Neural progenitor cell (in vitro differentiated cells): ENCODE data around the gene LRP5. TPM values are rescaled to one million over a fixed set of nuclear protein-coding genes. Genes with fewer than 3 reads are reported as not detected.

Experiments
- DNase-seq: peaks from one replicate; pipeline ENCODE4 v3.0.0-alpha.2; 2016; ENCODE audit warnings: low spot score
- H2AFZ ChIP-seq: fragments of 200-600 bp; sonication (generic); replicated peaks from 2 replicates; pipeline ENCODE4 v1.6.1; 2016; ENCODE audit warnings: antibody characterized with exemption
- H3F3A ChIP-seq: fragments of 200-600 bp; sonication (generic); 2 replicates; pipeline ENCODE4 v1.6.1; 2016; ENCODE audit warnings: antibody characterized with exemption, low read depth
- H3K27ac ChIP-seq: fragments of 200-600 bp; sonication (generic); 2 replicates; pipeline ENCODE4 v1.5.1; 2016; ENCODE audit warnings: mild to moderate bottlenecking
- H3K27me3 ChIP-seq: fragments of 200-600 bp; sonication (generic); 2 replicates; pipeline ENCODE4 v1.6.1; 2016; ENCODE audit warnings: mild to moderate bottlenecking, moderate library complexity
- H3K36me3 ChIP-seq: fragments of 200-600 bp; sonication (generic); 2 replicates; pipeline ENCODE4 v1.5.1; 2016
- H3K4me1 ChIP-seq: fragments of 200-600 bp; sonication (generic); 2 replicates; pipeline ENCODE4 v1.6.1; 2016; ENCODE audit warnings: mixed run types
- H3K4me2 ChIP-seq: fragments of 200-600 bp; sonication (generic); 2 replicates; pipeline ENCODE4 v1.6.1; 2016
- H3K4me3 ChIP-seq: fragments of 200-600 bp; sonication (generic); 2 replicates; pipeline ENCODE4 v1.5.1; 2016
- H3K79me2 ChIP-seq: fragments of 200-600 bp; sonication (generic); 2 replicates; pipeline ENCODE4 v1.6.1; 2016; ENCODE audit warnings: low read depth
- H3K9ac ChIP-seq: fragments of 200-600 bp; sonication (generic); 2 replicates; pipeline ENCODE4 v1.6.1; 2016
- H3K9me3 ChIP-seq: fragments of 200-600 bp; sonication (generic); 2 replicates; pipeline ENCODE4 v1.5.1; 2016; ENCODE audit warnings: low read depth
- H4K20me1 ChIP-seq: fragments of 200-600 bp; sonication (generic); 2 replicates; pipeline ENCODE4 v1.6.1; 2016; ENCODE audit warnings: low read depth
- H3K27ac Mint-ChIP-seq: 3 replicates; pipeline ENCODE4 v1.8.0; 2021; ENCODE audit warnings: mixed read lengths
- H3K27me3 Mint-ChIP-seq: 2 replicates; pipeline ENCODE4 v1.8.0; 2022; ENCODE audit warnings: low read depth, mild to moderate bottlenecking, inconsistent platforms, moderate library complexity, mixed read lengths; ENCODE audit not compliant: insufficient read depth
- H3K36me3 Mint-ChIP-seq: 3 replicates; pipeline ENCODE4 v1.8.0; 2021; ENCODE audit warnings: mixed read lengths
- H3K4me1 Mint-ChIP-seq: 3 replicates; pipeline ENCODE4 v1.8.0; 2021; ENCODE audit warnings: mixed read lengths
- H3K4me3 Mint-ChIP-seq: 3 replicates; pipeline ENCODE4 v1.8.0; 2021; ENCODE audit warnings: mild to moderate bottlenecking, moderate library complexity, mixed read lengths
- H3K9me3 Mint-ChIP-seq: 3 replicates; pipeline ENCODE4 v1.8.0; 2020; ENCODE audit warnings: mixed read lengths
- EZH2 ChIP-seq: fragments of 200-600 bp; sonication (generic); IDR thresholded peaks from 2 replicates; pipeline ENCODE4 v1.6.1; 2017; ENCODE audit warnings: antibody characterized with exemption, mild to moderate bottlenecking, moderate library complexity
- EZH2phosphoT487 ChIP-seq: fragments of 200-600 bp; sonication (generic); IDR thresholded peaks from 2 replicates; pipeline ENCODE4 v1.6.1; 2017; ENCODE audit warnings: antibody characterized with exemption
- total RNA-seq: library from RNA; depleted of rRNA; stranded (reverse); fragments of >200 nt; gene quantifications from 2 replicates; pipeline ENCODE4 v1.2.3, GENCODE V29; 2015; ENCODE audit warnings: low replicate concordance
- TF ChIP-seq, protein P1 (sequence below): fragments of 200-600 bp; sonication (generic); IDR thresholded peaks from 2 replicates; pipeline ENCODE4 v1.5.1; 2017; ENCODE audit warnings: antibody characterized with exemption, mild to moderate bottlenecking

Gene LRP5
- total RNA-seq, 1 donor from 2014 or later: 7.3 TPM

DNA sequence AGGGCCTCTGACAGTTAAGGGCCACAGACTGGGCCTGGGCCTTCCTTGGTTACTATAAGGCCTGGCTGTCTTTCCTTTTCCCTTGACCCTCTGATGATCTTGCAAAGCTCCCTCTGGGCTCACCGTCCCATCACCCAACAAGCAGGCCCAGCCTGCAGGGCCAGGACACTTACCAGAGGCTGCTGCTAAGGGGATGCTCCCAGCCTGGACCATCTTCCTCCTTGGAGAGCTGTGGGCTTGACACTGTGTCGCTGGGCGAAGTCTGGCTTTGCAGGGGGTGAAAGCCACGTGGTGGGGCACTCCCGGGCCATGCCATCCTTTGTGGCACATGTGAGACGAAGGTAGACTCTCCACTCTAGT, 44.5 kb upstream of the LRP5 start:
- H3K4me1 Mint-ChIP-seq: peaks cover 23% of the 10 kb centered on the region
- peaks cover 15% of the 10 kb centered on the region for H3K36me3 Mint-ChIP-seq
- H3K79me2 ChIP-seq: peaks cover 31% of the 10 kb centered on the region
- no peak overlapping the region for H3K4me2 ChIP-seq
- no peak overlapping the region for H3K9ac ChIP-seq
- no peak overlapping the region for H3K27ac Mint-ChIP-seq
- peaks cover 8% of the 10 kb centered on the region for H3F3A ChIP-seq
- H3K4me1 ChIP-seq: peaks cover 5% of the 10 kb centered on the region
- H2AFZ ChIP-seq: no peak overlapping the region
- no peak for DNase-seq
- no peaks in the 10 kb centered on the region for H3K27me3 Mint-ChIP-seq
- H4K20me1 ChIP-seq: no peaks in the 10 kb centered on the region
- no peaks in the 10 kb centered on the region for H3K36me3 ChIP-seq
- H3K4me3 Mint-ChIP-seq: no peak overlapping the region
- H3K27ac ChIP-seq: no peak overlapping the region
- TF ChIP-seq, protein P1, sequence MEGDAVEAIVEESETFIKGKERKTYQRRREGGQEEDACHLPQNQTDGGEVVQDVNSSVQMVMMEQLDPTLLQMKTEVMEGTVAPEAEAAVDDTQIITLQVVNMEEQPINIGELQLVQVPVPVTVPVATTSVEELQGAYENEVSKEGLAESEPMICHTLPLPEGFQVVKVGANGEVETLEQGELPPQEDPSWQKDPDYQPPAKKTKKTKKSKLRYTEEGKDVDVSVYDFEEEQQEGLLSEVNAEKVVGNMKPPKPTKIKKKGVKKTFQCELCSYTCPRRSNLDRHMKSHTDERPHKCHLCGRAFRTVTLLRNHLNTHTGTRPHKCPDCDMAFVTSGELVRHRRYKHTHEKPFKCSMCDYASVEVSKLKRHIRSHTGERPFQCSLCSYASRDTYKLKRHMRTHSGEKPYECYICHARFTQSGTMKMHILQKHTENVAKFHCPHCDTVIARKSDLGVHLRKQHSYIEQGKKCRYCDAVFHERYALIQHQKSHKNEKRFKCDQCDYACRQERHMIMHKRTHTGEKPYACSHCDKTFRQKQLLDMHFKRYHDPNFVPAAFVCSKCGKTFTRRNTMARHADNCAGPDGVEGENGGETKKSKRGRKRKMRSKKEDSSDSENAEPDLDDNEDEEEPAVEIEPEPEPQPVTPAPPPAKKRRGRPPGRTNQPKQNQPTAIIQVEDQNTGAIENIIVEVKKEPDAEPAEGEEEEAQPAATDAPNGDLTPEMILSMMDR: no peak
- TF ChIP-seq EZH2 (no peak), EZH2phosphoT487 (no peak)
- H3K4me3 ChIP-seq: no peak overlapping the region
- no peaks in the 10 kb centered on the region for H3K9me3 Mint-ChIP-seq
- no peaks in the 10 kb centered on the region for H3K9me3 ChIP-seq
- no peaks in the 10 kb centered on the region for H3K27me3 ChIP-seq

DNA sequence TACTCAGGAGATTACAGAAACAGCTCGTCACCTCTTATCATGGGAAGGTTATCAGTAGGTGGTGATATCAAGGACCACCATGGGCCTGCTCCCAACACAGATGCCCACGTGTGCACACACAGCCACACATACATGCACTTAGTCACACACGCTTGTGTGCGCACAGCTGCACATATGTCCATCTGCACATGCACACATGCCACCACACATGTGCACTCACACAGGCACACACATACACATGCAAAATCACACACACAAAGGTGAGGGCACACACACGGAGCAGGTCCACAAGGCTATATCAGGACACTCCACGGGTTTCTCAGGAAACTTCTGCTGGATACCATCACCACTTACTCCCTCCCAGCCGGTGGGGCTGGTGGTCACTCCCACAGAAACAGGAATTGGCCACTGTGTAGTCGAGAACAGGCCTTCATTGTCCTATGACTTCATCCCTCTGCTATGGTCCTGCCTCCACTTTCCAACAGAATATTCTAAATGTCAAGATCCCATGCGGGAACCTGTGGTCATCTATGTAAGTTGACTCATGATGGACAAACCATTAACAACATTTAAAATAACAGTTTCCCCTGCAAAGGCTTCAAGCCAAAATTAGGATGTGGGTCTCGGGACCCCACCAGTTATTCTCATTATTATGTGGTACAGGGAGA, 42.8 kb upstream of the LRP5 start:
- no peak for DNase-seq
- Histone ChIP-seq H3K36me3 (no peaks in the 10 kb centered on the region), H3K27ac (no peak overlapping the region), H3K9ac (no peak overlapping the region), H3K4me1 (peaks cover 5% of the 10 kb centered on the region), H4K20me1 (no peaks in the 10 kb centered on the region), H3F3A (peaks cover 8% of the 10 kb centered on the region), H3K4me3 (no peak overlapping the region), H3K27me3 (no peaks in the 10 kb centered on the region), H3K4me2 (no peak overlapping the region), H3K79me2 (peaks cover 36% of the 10 kb centered on the region), H3K9me3 (no peaks in the 10 kb centered on the region), H2AFZ (no peak overlapping the region)
- peaks cover 8% of the 10 kb centered on the region for H3K36me3 Mint-ChIP-seq
- TF ChIP-seq EZH2 (no peak), EZH2phosphoT487 (no peak)
- TF ChIP-seq, protein P1: no peak
- peak overlapping the region; percentile 99 for H3K4me3 Mint-ChIP-seq
- no peaks in the 10 kb centered on the region for H3K9me3 Mint-ChIP-seq
- no peaks in the 10 kb centered on the region for H3K27me3 Mint-ChIP-seq
- H3K4me1 Mint-ChIP-seq: peaks cover 27% of the 10 kb centered on the region
- H3K27ac Mint-ChIP-seq: no peak overlapping the region

- Histone ChIP-seq H3K27ac (no peak overlapping the region), H4K20me1 (no peaks in the 10 kb centered on the region), H3K4me3 (peak overlapping the region; percentile 86), H2AFZ (no peak overlapping the region), H3K9me3 (no peaks in the 10 kb centered on the region), H3K4me2 (peak overlapping the region; percentile 96), H3K9ac (no peak overlapping the region), H3K36me3 (no peaks in the 10 kb centered on the region), H3K27me3 (no peaks in the 10 kb centered on the region), H3F3A (peaks cover 8% of the 10 kb centered on the region), H3K79me2 (peaks cover 36% of the 10 kb centered on the region), H3K4me1 (peaks cover 5% of the 10 kb centered on the region)
- H3K4me3 Mint-ChIP-seq: peak overlapping the region; percentile 99
- H3K4me1 Mint-ChIP-seq: peaks cover 27% of the 10 kb centered on the region
- H3K27ac Mint-ChIP-seq: no peak overlapping the region
- H3K9me3 Mint-ChIP-seq: no peaks in the 10 kb centered on the region
- TF ChIP-seq EZH2phosphoT487 (no peak), EZH2 (no peak)
- TF ChIP-seq, protein P1: no peak
- peaks cover 2% of the 10 kb centered on the region for H3K36me3 Mint-ChIP-seq
- H3K27me3 Mint-ChIP-seq: no peaks in the 10 kb centered on the region
- no peak for DNase-seq
Observed at GRCh38 chr11:68270196-68271022, 42.0 kb upstream of the LRP5 start.
